Non-pigmented ciliary epithelial cell (primary cell): ENCODE measurements around the gene RAB6B.

Experiments
- DNase-seq: peaks from one replicate; pipeline ENCODE4 v3.0.0-alpha.2; 2010; ENCODE audit warnings: low read depth

The RAB6B gene

DNA sequence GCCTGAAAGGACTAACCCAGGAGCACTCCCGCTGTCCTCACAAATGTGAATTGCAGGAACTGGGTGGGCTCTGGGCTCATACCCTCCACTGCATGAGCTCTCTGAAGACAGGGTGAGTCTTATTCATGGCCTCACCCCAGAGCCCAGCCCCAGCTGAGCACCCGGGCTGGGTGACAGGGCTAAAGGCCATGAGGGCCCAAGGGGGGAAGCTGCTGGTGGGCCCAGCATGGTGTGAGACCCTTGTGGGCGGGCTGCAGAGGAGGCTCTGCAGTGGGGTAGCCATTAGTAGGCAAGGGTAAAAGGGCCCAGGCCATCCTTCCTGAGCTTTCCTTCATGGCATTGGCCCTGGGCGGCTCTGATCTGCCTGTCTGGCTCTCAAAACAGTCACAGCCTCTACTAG, 59.7 kb downstream of the RAB6B start:
- DNase-seq, result no peak

DNA sequence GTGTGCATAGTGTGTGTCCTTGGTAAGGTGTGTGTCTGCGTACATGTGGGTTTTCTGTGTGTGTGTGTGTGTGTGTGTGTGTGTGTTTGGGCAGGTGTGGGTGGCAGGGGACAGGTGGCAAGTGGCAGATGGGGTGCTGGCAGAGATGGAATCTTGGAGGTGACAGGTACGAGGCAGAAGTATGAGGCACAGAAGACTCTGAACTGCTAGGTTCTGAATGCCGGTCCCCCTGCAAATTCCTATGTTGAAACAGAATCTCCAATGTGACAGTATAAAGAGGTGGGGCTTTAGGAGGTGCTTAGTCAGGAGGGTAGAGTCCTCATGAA, 60.3 kb downstream of the RAB6B start:
- DNase-seq, result no peak

DNA sequence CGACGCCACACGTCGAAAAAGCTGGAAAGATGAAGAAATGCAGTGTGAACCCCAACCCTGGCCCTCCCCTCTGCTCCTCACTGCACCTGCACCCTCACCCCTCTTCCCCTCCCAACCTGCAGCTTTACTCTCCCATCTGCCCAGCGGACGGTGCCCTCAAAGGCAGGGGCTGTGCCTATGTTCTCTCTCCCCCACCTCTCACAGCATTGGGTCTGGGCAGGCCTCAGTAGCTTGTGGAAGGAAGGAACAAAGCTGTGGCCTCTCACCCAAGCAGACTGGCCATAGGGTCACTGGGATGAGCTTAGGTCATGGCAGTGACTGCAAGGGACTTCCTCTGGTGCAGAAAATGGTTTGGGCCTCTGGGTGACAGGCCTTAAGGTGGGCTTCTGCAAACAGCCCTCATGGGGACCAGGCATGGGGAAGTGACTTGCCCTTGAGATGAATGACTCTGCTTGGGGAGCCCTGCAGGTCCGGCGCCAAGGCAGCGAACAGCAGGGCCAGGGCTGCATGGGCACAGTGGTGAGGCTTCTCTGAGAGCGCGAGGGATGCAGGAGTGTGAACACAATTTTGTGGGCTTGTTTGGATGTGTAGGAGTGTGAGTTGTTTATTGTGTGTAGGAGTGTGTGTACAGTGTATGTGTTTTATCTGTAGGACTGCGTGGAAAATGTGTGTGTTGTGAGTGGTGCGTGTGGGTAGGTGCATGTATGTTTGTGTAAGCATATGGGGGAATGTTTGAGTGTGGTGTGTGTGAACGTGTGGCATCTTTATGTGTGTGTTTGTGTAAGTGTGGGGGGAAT, 60.9 kb downstream of the RAB6B start:
- DNase-seq, result no peak

- DNase-seq, result no peak
Observed at GRCh38 chr3:133833880-133834620, 61.6 kb downstream of the RAB6B start.

DNA sequence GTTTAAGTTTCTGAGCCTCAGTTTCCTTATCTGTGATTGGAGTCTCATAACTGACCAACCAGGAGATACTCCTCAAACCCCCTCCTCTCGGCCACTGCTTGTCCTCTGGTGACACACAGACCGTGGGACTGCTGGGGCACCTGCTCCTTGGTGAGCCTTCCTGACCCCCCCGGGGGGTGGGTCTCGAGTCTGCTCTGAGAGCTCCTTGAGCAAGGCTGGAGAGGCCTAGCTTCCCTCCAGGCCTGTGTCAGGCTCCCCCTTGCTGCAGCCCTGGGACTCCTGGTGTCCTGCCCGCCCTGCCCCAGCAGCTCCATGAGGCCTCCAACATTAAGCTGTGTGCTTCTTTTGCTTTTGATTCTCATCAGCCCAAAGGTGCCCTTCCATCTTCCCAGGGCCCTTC, 62.4 kb downstream of the RAB6B start:
- no peak for DNase-seq

DNA sequence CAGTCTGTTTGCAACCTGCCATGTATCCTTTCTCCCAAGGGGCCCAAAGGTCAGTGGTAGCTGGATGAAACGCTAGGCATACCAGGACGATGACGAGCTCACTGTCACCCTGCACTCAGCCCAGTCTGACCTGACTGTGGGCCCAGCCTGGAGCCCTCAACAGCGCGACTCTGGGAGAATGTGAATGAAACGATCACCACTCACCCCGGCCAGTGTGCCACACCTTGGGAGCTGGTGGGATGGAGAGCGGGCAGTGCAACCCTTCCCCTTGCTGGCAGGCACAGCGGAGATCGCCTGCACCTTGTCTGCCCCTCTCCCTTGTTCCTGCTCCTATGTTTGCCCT, 62.9 kb downstream of the RAB6B start:
- no peak for DNase-seq

DNA sequence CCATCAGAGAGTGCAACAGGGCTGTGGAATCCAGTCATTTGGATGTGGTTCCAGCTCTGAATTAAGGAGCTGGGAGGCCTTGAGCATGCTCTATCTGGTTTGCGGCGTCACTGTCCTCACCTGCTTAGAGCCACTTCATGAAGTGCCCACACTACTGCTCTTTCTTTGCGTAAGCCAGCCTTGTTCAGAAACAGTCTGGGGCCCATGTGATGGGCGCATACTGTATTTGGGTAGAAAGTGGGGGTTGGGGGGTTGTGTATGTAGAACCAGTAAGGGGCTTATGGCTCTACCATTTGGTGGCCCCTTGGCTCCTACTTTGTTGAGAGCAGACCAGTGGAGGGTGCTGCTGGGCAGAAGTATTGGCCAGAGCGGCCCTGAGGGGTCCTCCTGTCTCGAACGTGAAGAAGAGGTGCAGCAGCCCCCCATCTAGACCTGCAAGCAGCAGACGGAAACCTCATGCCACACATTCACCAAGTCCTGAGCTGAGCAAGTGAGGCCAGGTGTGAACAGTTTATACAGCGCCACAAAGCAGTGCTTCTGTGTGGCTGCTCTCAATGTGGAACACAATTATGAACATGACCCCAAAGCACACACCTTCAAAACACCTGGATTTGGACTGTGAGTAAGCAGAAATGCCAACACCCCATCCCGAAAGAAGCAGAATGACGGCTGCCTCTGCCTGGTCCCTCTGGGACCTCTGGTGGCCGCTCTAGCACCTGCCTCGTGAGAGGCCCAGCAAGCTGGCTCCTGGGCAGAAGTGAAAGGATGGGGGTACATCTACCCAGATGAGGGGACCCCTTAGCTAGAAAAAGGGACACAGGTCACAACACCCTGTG, 63.5 kb downstream of the RAB6B start:
- no peak for DNase-seq

DNA sequence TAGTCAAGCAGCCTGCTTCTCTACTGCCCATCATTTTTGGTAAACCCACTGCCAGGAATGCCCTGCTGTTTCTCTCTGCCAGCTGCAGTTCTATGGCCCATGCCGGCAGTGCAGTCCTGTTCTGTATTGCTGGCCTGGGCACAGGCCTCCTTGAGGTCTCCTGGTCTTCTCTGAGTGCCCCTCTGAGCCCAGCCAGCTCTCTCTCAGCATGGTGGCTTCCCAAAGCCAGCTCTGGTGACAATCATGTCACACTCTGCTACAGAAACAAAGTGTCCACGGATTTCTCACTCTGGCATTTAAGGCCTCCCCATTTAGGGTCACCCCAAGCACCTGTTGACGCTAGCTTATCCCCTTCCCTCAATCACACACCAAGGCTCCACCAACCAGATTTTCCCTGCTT, 65.6 kb downstream of the RAB6B start:
- DNase-seq, result no peak

DNA sequence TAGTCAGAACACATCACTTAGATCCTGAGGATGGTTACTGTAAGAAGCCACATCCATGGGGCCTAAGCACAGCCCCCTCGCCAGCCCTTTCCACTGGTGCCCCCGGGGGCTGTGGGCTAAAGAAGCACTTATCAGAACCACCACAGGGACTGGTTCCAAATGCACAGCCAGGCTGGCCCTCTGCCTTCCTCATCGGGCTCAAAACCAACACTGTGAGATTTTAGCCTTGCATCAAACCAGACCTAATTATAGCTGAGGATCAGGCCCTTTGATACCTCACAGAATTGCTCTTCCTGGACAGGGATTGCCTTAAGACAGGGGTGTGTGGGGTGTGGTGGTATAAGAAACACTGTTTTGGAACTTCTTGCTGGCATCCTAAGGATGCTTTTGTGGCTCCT, 66.4 kb downstream of the RAB6B start:
- DNase-seq, result no peak

- no peak for DNase-seq
Observed at GRCh38 chr3:133828576-133829309, 66.9 kb downstream of the RAB6B start.

GRCh38 chr3:133827684-133828083, 68.0 kb downstream of the RAB6B start:
- no peak for DNase-seq

- no peak for DNase-seq
Observed at GRCh38 chr3:133827136-133827535, 68.5 kb downstream of the RAB6B start.

GRCh38 chr3:133825969-133826727, 69.5 kb downstream of the RAB6B start:
- DNase-seq, result no peak

DNA sequence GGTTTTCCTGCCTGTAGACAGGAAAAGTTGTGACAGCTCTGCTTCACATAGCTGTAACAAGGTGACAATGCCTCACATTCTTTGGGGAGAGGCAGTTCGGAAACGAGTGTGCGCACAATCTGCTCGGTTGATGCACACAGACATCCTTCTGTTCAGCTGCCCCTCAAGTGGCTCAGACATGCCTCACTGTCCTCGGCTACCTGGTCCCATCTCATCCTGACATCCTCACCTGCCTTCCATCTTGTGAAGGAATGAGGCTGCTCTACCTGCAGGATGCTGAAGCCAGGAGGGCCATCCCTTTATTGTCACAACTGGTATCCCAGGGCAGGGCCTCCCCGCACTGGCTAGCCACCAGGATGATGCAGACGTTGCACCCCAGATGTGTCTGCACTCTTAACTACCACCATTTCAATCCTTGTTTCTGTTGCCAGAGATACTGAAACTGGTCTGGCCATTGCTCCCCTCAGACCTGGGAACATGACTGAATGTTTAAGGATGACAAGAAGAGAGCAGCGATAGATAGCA, 70.7 kb downstream of the RAB6B start:
- DNase-seq, result no peak

DNA sequence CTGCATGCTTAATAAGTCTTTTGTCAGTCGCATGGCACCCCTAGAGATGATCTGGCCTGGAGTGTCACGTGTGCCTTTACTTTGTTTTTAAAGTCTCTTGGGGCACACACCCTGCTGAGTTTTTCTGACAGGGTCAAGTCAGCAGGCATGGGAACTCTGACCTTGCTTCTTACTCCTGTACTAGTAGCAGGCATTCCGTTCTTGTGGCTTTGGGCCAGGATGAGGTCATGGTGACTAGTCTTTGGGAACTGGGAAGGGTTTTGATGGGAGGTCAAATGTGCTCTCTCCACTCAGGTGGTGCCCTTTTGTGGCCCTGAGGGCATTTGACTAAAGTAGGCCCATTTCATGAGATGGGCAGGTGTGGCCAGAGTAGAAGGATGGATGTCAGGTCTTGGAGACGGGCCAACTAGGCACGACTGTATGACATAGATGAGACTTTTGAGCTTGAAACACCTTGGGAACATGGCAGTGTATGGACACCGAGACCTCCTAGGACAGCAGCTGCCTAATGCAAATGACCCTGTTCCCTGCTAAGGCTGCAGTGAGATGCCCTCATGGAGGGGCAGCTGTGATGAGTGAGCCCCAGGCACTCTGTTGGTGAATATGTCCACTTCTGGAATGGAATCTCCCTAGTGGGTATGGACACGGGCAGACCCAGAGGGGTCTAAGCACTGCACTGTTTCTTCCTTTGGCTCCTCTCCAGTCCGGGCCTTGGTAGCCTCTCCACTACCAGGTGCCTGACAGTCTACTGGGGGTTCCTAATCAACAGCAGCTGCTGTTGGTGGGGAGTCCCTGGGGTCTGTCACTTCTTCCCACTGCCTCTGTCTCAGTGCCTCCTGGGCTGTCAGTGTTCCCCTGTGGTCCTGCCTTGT, 73.7 kb downstream of the RAB6B start:
- no peak for DNase-seq

GRCh38 chr3:133820889-133821675, 74.6 kb downstream of the RAB6B start:
- no peak for DNase-seq

- no peak for DNase-seq
Observed at GRCh38 chr3:133820129-133820528, 75.6 kb downstream of the RAB6B start.

GRCh38 chr3:133815386-133815785, 80.3 kb downstream of the RAB6B start:
- no peak for DNase-seq

GRCh38 chr3:133812872-133813271, 82.8 kb downstream of the RAB6B start:
- DNase-seq, result no peak
